KMS-11 (cell line): ENCODE measurements around the gene APOA4.

Source experiments
- H2AFZ ChIP-seq: fragments of 200-600 bp; sonication (generic); 2 replicates; pipeline ENCODE4 v1.6.1; 2016; ENCODE audit warnings: antibody characterized with exemption, mixed run types, low read depth
- H3K27ac ChIP-seq: fragments of 200-600 bp; sonication (generic); 2 replicates; pipeline ENCODE4 v1.6.1; 2016; ENCODE audit warnings: mild to moderate bottlenecking, mixed run types
- H3K27me3 ChIP-seq: fragments of 200-600 bp; sonication (generic); 2 replicates; pipeline ENCODE4 v1.6.1; 2017; ENCODE audit warnings: mild to moderate bottlenecking, low read depth, mixed run types, moderate library complexity; ENCODE audit not compliant: insufficient read depth
- H3K36me3 ChIP-seq: fragments of 200-600 bp; sonication (generic); 2 replicates; pipeline ENCODE4 v1.6.1; 2017; ENCODE audit warnings: mild to moderate bottlenecking, mixed run types; ENCODE audit not compliant: insufficient read depth
- H3K4me1 ChIP-seq: fragments of 200-600 bp; sonication (generic); 2 replicates; pipeline ENCODE4 v1.6.1; 2016; ENCODE audit warnings: mild to moderate bottlenecking, low read depth, mixed run types; ENCODE audit not compliant: poor library complexity, severe bottlenecking
- H3K4me2 ChIP-seq: fragments of 200-600 bp; sonication (generic); 2 replicates; pipeline ENCODE4 v1.7.0; 2016; ENCODE audit warnings: mild to moderate bottlenecking, mixed run types
- H3K4me3 ChIP-seq: fragments of 200-600 bp; sonication (generic); IDR thresholded peaks from 2 replicates; pipeline ENCODE4 v1.6.1; 2017; ENCODE audit warnings: low read depth, low read length, mixed read lengths; ENCODE audit not compliant: insufficient read depth
- H3K79me2 ChIP-seq: fragments of 200-600 bp; sonication (generic); 2 replicates; pipeline ENCODE4 v1.6.1; 2016; ENCODE audit warnings: low read depth, mixed run types; ENCODE audit not compliant: insufficient read depth
- H3K9ac ChIP-seq: fragments of 200-600 bp; sonication (generic); 2 replicates; pipeline ENCODE4 v1.6.1; 2016; ENCODE audit warnings: mild to moderate bottlenecking, mixed run types
- H4K20me1 ChIP-seq: fragments of 200-600 bp; sonication (generic); 2 replicates; pipeline ENCODE4 v1.6.1; 2016; ENCODE audit warnings: mild to moderate bottlenecking, mixed run types; ENCODE audit not compliant: insufficient read depth
- TF ChIP-seq, protein P1 (sequence below): fragments of 200-600 bp; sonication (generic); conservative IDR thresholded peaks from 2 replicates; pipeline ENCODE4 v1.6.1; 2017; ENCODE audit warnings: low read depth, mild to moderate bottlenecking, antibody characterized with exemption, low read length, moderate library complexity, mixed read lengths

Gene APOA4

DNA sequence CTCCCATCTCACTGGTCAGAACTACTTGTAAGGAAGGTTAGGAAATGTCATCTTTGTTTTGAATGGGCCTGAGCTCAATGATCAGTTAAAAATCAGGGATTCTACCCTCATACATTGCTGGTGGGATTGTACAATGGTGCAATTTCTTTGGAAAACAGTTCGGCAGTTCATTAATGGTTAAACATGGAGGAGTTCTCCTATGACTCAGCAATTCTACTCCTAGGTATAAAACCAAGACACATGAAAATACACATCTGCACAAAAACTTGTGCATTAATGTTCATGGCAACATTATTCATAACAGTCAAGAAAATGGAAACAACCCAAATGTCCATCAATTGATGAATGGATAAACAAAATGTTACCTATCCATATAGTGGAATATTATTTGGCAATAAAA lies 26.6 kb downstream of the APOA4 start:
- Histone ChIP-seq H2AFZ (no peak overlapping the region), H3K79me2 (no peaks in the 10 kb centered on the region), H3K4me3 (no peak overlapping the region), H3K27ac (no peak overlapping the region), H3K9ac (no peak overlapping the region), H3K27me3 (no peaks in the 10 kb centered on the region), H3K4me1 (no peaks in the 10 kb centered on the region), H3K36me3 (no peaks in the 10 kb centered on the region), H3K4me2 (no peak overlapping the region), H4K20me1 (no peaks in the 10 kb centered on the region)
- TF ChIP-seq, protein P1, sequence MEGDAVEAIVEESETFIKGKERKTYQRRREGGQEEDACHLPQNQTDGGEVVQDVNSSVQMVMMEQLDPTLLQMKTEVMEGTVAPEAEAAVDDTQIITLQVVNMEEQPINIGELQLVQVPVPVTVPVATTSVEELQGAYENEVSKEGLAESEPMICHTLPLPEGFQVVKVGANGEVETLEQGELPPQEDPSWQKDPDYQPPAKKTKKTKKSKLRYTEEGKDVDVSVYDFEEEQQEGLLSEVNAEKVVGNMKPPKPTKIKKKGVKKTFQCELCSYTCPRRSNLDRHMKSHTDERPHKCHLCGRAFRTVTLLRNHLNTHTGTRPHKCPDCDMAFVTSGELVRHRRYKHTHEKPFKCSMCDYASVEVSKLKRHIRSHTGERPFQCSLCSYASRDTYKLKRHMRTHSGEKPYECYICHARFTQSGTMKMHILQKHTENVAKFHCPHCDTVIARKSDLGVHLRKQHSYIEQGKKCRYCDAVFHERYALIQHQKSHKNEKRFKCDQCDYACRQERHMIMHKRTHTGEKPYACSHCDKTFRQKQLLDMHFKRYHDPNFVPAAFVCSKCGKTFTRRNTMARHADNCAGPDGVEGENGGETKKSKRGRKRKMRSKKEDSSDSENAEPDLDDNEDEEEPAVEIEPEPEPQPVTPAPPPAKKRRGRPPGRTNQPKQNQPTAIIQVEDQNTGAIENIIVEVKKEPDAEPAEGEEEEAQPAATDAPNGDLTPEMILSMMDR: no peak

DNA sequence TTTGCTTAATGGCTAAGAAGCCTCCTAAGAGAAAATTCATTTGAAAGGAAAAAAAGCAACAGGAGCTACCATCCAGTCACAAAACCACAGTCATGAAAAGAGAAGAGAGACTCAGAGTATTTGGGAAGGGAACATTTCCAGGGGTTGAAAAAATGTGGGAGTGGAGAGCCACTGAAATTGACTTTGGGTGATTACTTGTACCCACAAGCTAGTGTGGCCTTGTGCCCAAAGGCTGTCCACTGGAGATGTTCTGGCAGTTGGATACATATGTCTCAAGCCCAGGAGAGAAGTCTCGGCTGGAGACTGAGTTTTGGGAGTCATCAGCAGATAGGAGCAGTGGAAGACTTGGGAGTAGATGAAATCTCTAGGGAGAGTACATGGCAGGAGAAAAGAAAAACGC lies 28.3 kb downstream of the APOA4 start:
- no peak overlapping the region for H3K4me2 ChIP-seq

DNA sequence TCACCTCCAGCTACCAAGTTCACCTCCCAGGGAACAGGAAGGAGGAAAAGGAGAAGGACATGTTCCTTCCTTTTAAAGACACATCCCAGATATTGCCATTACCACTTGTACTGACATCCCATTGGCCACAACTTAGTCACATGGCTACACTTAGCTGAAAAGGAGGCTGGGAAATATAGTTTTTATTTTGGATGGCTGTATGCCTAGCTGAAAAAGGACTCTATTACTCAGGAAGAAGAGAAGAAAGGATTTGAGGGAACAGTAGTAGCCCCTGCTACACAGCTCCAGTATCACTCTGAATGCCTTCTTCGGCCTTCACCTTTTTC lies 29.4 kb downstream of the APOA4 start:
- no peak overlapping the region for H3K27ac ChIP-seq
- no peaks in the 10 kb centered on the region for H3K27me3 ChIP-seq
- H3K79me2 ChIP-seq: no peaks in the 10 kb centered on the region
- no peak overlapping the region for H3K4me3 ChIP-seq
- no peaks in the 10 kb centered on the region for H3K36me3 ChIP-seq
- H3K4me2 ChIP-seq: no peak overlapping the region
- no peak overlapping the region for H3K9ac ChIP-seq
- TF ChIP-seq, protein P1: no peak
- peaks cover under 1% of the 10 kb centered on the region for H3K4me1 ChIP-seq
- H4K20me1 ChIP-seq: no peaks in the 10 kb centered on the region
- no peak overlapping the region for H2AFZ ChIP-seq

More for the DNA sequence above, 28.3 kb downstream of the APOA4 start:
- H3K27ac ChIP-seq: no peak overlapping the region
- H2AFZ ChIP-seq: no peak overlapping the region
- TF ChIP-seq, protein P1: no peak
- H4K20me1 ChIP-seq: no peaks in the 10 kb centered on the region
- no peaks in the 10 kb centered on the region for H3K4me1 ChIP-seq
- H3K4me3 ChIP-seq: no peak overlapping the region
- H3K36me3 ChIP-seq: no peaks in the 10 kb centered on the region
- H3K9ac ChIP-seq: no peak overlapping the region
- no peaks in the 10 kb centered on the region for H3K27me3 ChIP-seq
- H3K79me2 ChIP-seq: no peaks in the 10 kb centered on the region

DNA sequence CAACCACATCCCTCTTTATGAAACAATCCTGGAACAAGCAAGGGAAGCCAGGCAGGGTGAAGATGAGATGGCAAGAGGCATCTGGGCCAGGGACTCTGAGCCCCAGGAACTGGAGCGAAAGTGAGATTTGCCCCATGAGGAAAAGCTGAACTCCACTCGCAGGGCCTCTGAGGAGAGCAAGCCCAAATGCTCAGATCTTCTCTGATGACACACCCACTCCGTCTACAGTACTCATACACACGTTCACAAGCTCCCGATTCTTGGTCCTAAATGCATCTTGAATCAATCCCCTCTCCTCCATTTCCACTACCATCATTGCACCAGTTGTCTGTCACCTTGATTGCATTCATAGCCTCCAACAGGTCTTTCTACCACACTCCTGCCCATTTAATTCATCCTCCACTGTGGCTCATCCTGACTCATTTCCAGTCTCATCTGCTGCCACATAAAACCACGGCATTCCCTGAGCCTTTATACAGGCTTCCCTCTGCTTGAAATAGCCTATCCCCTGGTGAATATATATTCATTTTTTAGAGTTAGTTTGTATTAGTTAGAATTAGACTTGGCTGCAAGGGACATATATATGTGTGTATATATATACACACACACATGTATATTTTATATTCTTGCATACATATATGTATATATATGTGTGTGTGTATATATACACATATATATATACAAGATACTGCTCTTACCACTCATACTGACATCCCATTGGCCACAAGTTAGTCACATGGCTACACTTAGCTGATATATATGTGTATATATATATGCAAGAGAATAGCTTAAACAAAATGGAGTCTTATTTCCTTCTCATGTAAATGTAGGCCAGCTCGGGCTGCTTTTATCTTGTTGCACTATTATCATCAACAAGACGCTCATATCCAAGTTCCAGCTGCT lies 30.0 kb downstream of the APOA4 start:
- H3K4me2 ChIP-seq: no peak overlapping the region
- H4K20me1 ChIP-seq: no peaks in the 10 kb centered on the region
- no peaks in the 10 kb centered on the region for H3K27me3 ChIP-seq
- H3K9ac ChIP-seq: no peak overlapping the region
- H3K4me1 ChIP-seq: peaks cover 4% of the 10 kb centered on the region
- no peaks in the 10 kb centered on the region for H3K36me3 ChIP-seq
- TF ChIP-seq, protein P1: no peak
- no peak overlapping the region for H3K27ac ChIP-seq
- H2AFZ ChIP-seq: no peak overlapping the region
- no peak overlapping the region for H3K4me3 ChIP-seq
- H3K79me2 ChIP-seq: no peaks in the 10 kb centered on the region
